ENCODE results near the gene CLEC9A.

CLEC9A gene

GRCh38 chr12:10113075-10113474 lies 82.6 kb downstream of the CLEC9A start:
- DNase-seq = no peak

- no peak for DNase-seq
These were observed 83.4 kb downstream of the CLEC9A start for GRCh38 chr12:10113920-10114319.

GRCh38 chr12:10115311-10115710 lies 84.8 kb downstream of the CLEC9A start:
- DNase-seq = no peak

Measured in CD4-positive, alpha-beta T cell treated with Interleukin-1 beta for 1 hour (primary cell).